Uterus (tissue), 2 donors: ENCODE data around the gene PHLDA2.

Experiments
- CTCF ChIP-seq, 4 experiments: fragments of 200-600 bp in 2 of 4; fragments of 450-650 bp in 2 of 4; sonication (generic) in 2 of 4; IDR thresholded peaks; one replicate each; pipeline ENCODE4 v1.5.1; 2016 to 2019; ENCODE audit warnings: antibody characterized with exemption in 4 of 4, mild to moderate bottlenecking in 2 of 4, moderate library complexity in 1 of 4
- POLR2A ChIP-seq, 2 donors: fragments of 450-650 bp; IDR thresholded peaks; one replicate each; pipeline ENCODE4 v1.6.1; 2016; ENCODE audit warnings: antibody characterized with exemption in 2 of 2, mild to moderate bottlenecking in 1 of 2, moderate library complexity in 1 of 2

- TF ChIP-seq CTCF (IDR thresholded peaks at IDR 0.05) (no peak), POLR2A (IDR thresholded peaks at IDR 0.05) (no peak)
These were observed 4.8 kb downstream of the PHLDA2 start for GRCh38 chr11:2924381-2924780.
